SK-N-MC (cell line): ENCODE measurements around the gene SCO2.

Experiments used
- EZH2 ChIP-seq: fragments of 200-600 bp; sonication (generic); IDR thresholded peaks from one replicate; pipeline ENCODE4 v1.6.1; 2017; ENCODE audit warnings: antibody characterized with exemption
- FOXP2 ChIP-seq: optimal IDR thresholded peaks from 2 replicates; pipeline ENCODE3; 2011; ENCODE audit warnings: mild to moderate bottlenecking, moderate library complexity; ENCODE audit not compliant: insufficient read depth; ENCODE audit errors: extremely low read length, control extremely low read depth
- POLR2AphosphoS5 ChIP-seq: IDR thresholded peaks from 2 replicates; pipeline ENCODE4 v1.6.1; 2012; ENCODE audit warnings: mild to moderate bottlenecking, low read depth, low read length, borderline replicate concordance

DNA sequence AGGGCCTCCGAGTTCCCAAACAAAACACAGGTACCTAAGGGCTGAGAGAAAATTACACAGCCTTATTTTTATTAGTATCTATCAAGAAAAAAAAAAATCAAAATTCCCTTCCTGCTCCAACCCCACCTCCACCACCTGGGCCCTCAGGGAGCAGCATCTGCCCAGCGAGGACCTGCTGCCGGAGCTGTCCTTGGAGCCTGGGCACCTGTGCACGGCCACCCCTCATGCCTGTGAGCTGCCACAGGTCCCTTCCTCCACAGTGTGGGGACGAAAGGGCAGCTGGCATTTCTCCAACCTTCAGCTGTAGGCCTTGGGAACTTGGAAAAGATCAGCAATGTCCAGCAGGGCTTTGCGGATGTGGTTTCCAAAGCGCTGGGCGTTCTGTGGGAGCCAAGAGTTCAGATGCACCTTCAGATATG is 43.7 kb upstream of the SCO2 start:
- no peak for TF ChIP-seq EZH2
- TF ChIP-seq POLR2AphosphoS5: no peak
- TF ChIP-seq FOXP2: no peak
